Muscle layer of duodenum (tissue), 2 donors: ENCODE data around the gene KMT2E.
"Not testable (repeated sequence)": the region's sequence is repeated elsewhere in the genome, so short reads cannot be mapped to it uniquely, and the experiment has no call there.

ENCODE experiments used
- H3K27ac ChIP-seq: one replicate; pipeline ENCODE4 v1.7.0; 2013; ENCODE audit warnings: mild to moderate bottlenecking, low read length
- H3K27me3 ChIP-seq: one replicate; pipeline ENCODE4 v1.7.0; 2013; ENCODE audit warnings: low read depth, mild to moderate bottlenecking, control low read depth, low read length
- H3K36me3 ChIP-seq, 2 donors: one replicate each; pipeline ENCODE4 v1.7.0; 2013; ENCODE audit warnings: low read length in 2 of 2, control low read depth in 1 of 2, mild to moderate bottlenecking in 1 of 2; ENCODE audit not compliant: insufficient read depth in 2 of 2, control insufficient read depth in 1 of 2
- H3K4me1 ChIP-seq, 2 donors: one replicate each; pipeline ENCODE4 v1.7.0; 2013; ENCODE audit warnings: low read length in 2 of 2, mild to moderate bottlenecking in 2 of 2, control low read depth in 1 of 2, moderate library complexity in 1 of 2; ENCODE audit not compliant: insufficient read depth in 2 of 2, control insufficient read depth in 1 of 2
- H3K4me3 ChIP-seq, 2 donors: one replicate each; pipeline ENCODE4 v1.7.0; 2013; ENCODE audit warnings: low read length in 2 of 2, low read depth in 1 of 2, mild to moderate bottlenecking in 1 of 2
- H3K9me3 ChIP-seq, 2 donors: one replicate each; pipeline ENCODE4 v1.7.0; 2013; ENCODE audit warnings: low read length in 2 of 2, control low read depth in 1 of 2, mild to moderate bottlenecking in 1 of 2; ENCODE audit not compliant: control insufficient read depth in 1 of 2
- donor health status: healthy.

The KMT2E gene

DNA sequence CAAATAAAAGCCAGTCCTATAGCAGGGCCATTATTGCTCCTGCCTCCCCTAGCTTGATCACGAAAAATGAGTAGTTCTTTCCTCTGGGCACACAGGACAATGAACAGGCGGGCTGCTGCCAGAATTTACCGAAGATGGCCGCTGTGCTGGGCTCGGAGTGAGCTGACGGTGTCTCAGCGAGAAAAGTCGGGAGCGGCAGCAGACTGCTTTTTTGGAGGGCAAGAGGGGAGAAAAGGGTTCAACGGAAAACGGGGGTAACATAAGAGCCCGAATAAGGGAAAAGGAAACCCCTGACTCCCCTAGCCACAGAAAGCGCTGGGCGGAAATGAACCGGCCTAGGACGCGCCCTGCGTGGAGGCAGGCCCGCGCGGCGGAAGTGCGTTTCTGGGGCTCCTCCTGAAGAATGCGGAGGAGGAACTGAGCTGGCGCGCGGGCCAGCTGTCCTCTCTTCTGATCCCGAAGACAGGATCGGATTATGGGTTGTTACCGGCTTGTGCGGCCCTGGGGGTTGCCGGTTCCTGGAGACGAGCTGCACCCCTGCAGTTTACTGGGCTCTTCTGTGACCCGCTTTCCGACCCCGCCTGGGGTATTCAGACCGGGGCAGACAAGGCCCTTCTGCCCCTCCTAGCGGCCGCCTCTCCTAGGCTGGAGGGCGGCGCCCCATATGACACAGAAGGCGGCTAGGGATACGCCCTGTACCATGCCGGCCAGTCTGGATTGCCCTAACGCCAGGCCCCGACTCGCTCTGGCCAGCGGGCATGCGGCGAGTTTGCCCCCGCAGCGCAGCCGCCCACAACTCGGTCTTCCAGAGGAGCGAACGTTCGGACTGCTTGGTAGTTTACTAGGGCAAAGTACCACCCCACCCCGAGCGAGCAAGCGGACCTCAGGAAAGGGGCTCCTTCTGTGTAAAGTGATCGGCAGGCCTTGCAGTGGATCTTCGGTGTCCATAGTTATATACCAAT is 30.1 kb upstream of the KMT2E start:
- Histone ChIP-seq H3K27ac (peak overlapping the region; percentile 99), H3K27me3 (no peaks in the 10 kb centered on the region), H3K36me3 (peaks cover 0 to 8% of the 10 kb centered on the region in 2 donors), H3K4me3 (peak overlapping the region; percentile 57 to 84), H3K4me1 (peaks cover 32 to 41% of the 10 kb centered on the region in 2 donors), H3K9me3 (no peaks in the 10 kb centered on the region)

DNA sequence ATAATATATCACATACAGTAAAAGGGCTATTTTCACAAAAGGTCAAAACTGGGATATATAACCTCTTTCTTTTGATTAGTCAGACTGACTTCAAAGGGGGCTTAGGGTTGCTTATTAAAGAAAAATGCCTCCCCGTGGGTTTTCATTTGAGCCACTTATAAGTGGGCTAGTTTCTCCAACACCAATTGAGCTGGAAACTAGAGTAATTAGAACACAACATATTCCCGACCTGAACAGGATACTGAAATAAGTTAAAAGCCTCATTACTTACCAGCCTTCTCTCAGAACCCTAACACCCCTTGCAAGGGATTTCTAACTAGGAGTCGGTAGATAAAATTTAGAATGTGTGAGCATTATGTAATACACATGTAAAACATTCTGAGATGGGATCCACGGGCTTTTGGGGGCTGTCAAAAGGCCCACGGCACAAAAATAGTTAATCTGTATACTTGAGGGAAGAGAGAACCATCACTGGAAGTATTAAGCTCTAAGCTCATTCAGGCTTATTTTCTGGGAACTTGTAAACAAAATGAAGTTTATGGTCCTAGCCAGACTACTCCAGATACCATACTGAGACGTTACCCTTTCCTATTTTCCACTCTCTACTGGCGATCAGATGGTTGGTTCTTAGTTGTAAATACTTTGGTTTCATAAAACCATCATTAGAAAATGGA is 29.3 kb upstream of the KMT2E start:
- H3K4me3 ChIP-seq, result peak overlapping the region; percentile 57 to 84
- peak overlapping the region; percentile 99 for H3K27ac ChIP-seq
- H3K27me3 ChIP-seq, result no peaks in the 10 kb centered on the region
- H3K9me3 ChIP-seq, result no peaks in the 10 kb centered on the region
- peaks cover 24 to 32% of the 10 kb centered on the region in 2 donors for H3K4me1 ChIP-seq
- H3K36me3 ChIP-seq, result peaks cover 0 to 8% of the 10 kb centered on the region in 2 donors

DNA sequence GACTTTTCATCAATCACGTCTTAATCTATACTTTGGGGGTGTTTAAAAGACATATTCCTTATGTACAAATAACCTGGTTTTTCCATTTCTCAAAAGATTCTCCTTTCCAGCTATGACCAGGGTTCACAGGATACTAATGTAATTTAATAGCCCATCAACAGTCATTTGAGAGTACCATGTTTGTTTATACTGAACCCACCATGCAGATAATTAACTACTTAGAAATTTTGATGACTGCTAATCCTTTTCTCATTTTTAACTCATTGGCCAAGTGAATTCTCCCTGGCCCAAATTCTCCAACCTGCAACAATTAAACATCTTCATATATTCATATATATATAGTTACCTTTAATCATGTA is 28.8 kb upstream of the KMT2E start:
- Histone ChIP-seq H3K27me3 (no peaks in the 10 kb centered on the region), H3K4me3 (no peak overlapping the region), H3K9me3 (no peaks in the 10 kb centered on the region), H3K27ac (peak overlapping the region; percentile 99), H3K36me3 (peaks cover 0 to 8% of the 10 kb centered on the region in 2 donors), H3K4me1 (peaks cover 21 to 27% of the 10 kb centered on the region in 2 donors)

DNA sequence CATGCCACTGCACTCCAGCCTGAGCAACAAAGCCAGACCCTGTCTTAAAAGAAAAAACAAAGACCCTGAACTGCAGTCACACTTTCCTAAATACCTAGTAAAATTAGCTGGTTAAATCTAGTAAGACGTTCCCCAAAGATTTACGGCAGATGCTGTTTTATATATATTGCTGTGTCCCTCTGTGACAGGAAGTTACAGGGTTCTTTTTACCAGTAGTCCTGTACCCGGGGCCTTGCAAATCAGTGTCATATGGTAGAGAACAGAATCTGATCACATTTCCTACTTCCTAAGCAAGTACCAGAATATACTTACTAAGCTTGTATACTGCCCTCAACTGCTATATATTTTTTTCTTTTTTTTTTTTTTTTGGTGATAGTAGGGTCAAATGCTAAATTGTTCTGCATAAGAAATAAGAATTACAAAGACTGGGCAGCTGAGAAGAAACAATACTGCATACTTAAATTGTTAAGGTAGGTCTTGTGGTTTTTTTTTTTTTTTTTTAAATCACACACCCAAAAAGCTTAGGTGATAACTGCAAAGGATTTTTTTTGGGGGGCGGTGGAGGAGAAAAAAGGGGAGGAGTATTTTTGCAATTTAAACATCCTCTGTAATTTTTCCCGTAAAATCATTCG is 27.3 kb upstream of the KMT2E start:
- Histone ChIP-seq H3K27ac (no peak overlapping the region), H3K4me1 (peaks cover 21 to 25% of the 10 kb centered on the region in 2 donors), H3K27me3 (no peaks in the 10 kb centered on the region), H3K36me3 (peaks cover 0 to 8% of the 10 kb centered on the region in 2 donors), H3K9me3 (no peaks in the 10 kb centered on the region), H3K4me3 (no peak overlapping the region)

- peaks cover 19% of the 10 kb centered on the region in 2 donors for H3K4me1 ChIP-seq
- not testable (repeated sequence) for H3K27me3 ChIP-seq, H3K4me3 ChIP-seq, H3K9me3 ChIP-seq, H3K27ac ChIP-seq, H3K36me3 ChIP-seq
These were observed 26.6 kb upstream of the KMT2E start for GRCh38 chr7:104987403-104987802.

GRCh38 chr7:104990983-104991382 is 23.0 kb upstream of the KMT2E start:
- H3K27me3 ChIP-seq, result no peaks in the 10 kb centered on the region
- no peaks in the 10 kb centered on the region for H3K9me3 ChIP-seq
- H3K27ac ChIP-seq, result no peak overlapping the region
- H3K4me1 ChIP-seq, result peaks cover 11 to 35% of the 10 kb centered on the region in 2 donors
- H3K4me3 ChIP-seq, result no peak overlapping the region
- H3K36me3 ChIP-seq, result peaks cover 0 to 11% of the 10 kb centered on the region in 2 donors

GRCh38 chr7:104992306-104992705 is 21.7 kb upstream of the KMT2E start:
- no peaks in the 10 kb centered on the region for H3K9me3 ChIP-seq
- no peak overlapping the region for H3K27ac ChIP-seq
- H3K27me3 ChIP-seq, result no peaks in the 10 kb centered on the region
- peaks cover 11 to 44% of the 10 kb centered on the region in 2 donors for H3K4me1 ChIP-seq
- H3K4me3 ChIP-seq, result no peak overlapping the region
- peaks cover 0 to 11% of the 10 kb centered on the region in 2 donors for H3K36me3 ChIP-seq

- Histone ChIP-seq H3K36me3 (peaks cover 0 to 11% of the 10 kb centered on the region in 2 donors), H3K4me1 (peaks cover 9 to 45% of the 10 kb centered on the region in 2 donors), H3K9me3 (no peaks in the 10 kb centered on the region), H3K27ac (no peak overlapping the region), H3K4me3 (no peak overlapping the region), H3K27me3 (no peaks in the 10 kb centered on the region)
These were observed 20.7 kb upstream of the KMT2E start for GRCh38 chr7:104993217-104993862.

- Histone ChIP-seq H3K4me3 (no peak overlapping the region), H3K9me3 (no peaks in the 10 kb centered on the region), H3K4me1 (peaks cover 16 to 87% of the 10 kb centered on the region in 2 donors), H3K27me3 (no peaks in the 10 kb centered on the region), H3K27ac (no peak overlapping the region), H3K36me3 (peaks cover 4 to 11% of the 10 kb centered on the region in 2 donors)
These were observed 15.8 kb upstream of the KMT2E start for GRCh38 chr7:104998040-104998752.

DNA sequence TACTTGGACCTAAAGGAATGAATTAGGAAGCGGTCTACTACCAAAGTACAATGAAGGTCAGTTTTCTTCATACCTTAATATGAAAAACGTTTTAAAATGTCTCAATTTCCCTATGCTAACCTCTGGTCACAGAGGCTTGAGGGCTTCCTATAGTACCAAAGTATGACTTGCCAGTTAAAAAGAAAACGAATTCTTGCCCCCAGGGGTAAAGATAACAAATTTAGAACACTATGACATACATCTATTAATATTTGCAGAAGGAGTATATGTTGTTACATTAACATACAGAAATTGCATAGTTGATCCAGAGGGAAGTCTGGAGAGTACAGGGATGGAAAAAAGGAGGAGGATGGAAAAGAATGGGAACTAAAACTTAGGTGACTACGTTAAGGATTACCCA is 13.8 kb upstream of the KMT2E start:
- Histone ChIP-seq H3K4me1 (peaks cover 25 to 80% of the 10 kb centered on the region in 2 donors), H3K9me3 (no peaks in the 10 kb centered on the region), H3K36me3 (peaks cover 2 to 4% of the 10 kb centered on the region in 2 donors), H3K27ac (no peak overlapping the region), H3K27me3 (no peaks in the 10 kb centered on the region), H3K4me3 (no peak overlapping the region)
